Epithelial cell of proximal tubule (primary cell): Measurements from ENCODE around the gene EPHB2. TPM values are rescaled to one million over a fixed set of nuclear protein-coding genes. Genes with fewer than 3 reads are reported as not detected.

Experiments
- DNase-seq: peaks from one replicate; pipeline ENCODE4 v3.0.0-alpha.2; 2011; ENCODE audit warnings: low read depth
- H3K4me3 ChIP-seq: 2 replicates; pipeline ENCODE4 v1.5.1; 2011; ENCODE audit warnings: low read depth, mild to moderate bottlenecking, low read length
- CTCF ChIP-seq: conservative IDR thresholded peaks from 2 replicates; pipeline ENCODE4 v1.5.1; 2012; ENCODE audit warnings: low read depth, mild to moderate bottlenecking, low read length
- total RNA-seq: library from RNA; depleted of rRNA; stranded (reverse); fragments of >200 nt; gene quantifications from 2 replicates; pipeline ENCODE4 v1.2.3, GENCODE V29; 2015

Gene EPHB2
- total RNA-seq, 1 donor from 2014 or later: 47.8 TPM

- no peak overlapping the region for H3K4me3 ChIP-seq
- no peak for DNase-seq
- TF ChIP-seq CTCF: no peak
These were observed 104.9 kb downstream of the EPHB2 start for GRCh38 chr1:22815421-22816066.

- DNase-seq: no peak
- no peak for TF ChIP-seq CTCF
- H3K4me3 ChIP-seq: no peak overlapping the region
These were observed 105.6 kb downstream of the EPHB2 start for GRCh38 chr1:22816067-22816775.

GRCh38 chr1:22816803-22817202 lies 106.2 kb downstream of the EPHB2 start:
- no peak for DNase-seq
- TF ChIP-seq CTCF: no peak
- H3K4me3 ChIP-seq: no peak overlapping the region

- DNase-seq: no peak
- no peak overlapping the region for H3K4me3 ChIP-seq
- TF ChIP-seq CTCF: no peak
These were observed 106.8 kb downstream of the EPHB2 start for GRCh38 chr1:22817462-22817861.

GRCh38 chr1:22818061-22818770 lies 107.6 kb downstream of the EPHB2 start:
- TF ChIP-seq CTCF: no peak
- DNase-seq: no peak

GRCh38 chr1:22819361-22819760 lies 108.7 kb downstream of the EPHB2 start:
- no peak for TF ChIP-seq CTCF
- DNase-seq: no peak
- no peak overlapping the region for H3K4me3 ChIP-seq

More at GRCh38 chr1:22818061-22818770, 107.6 kb downstream of the EPHB2 start:
- no peak overlapping the region for H3K4me3 ChIP-seq
